Activated gamma-delta T cell treated with anti-CD3 and anti-CD28 coated beads, Interleukin-2, amount 50 U/mL, for 16 hours (primary cell): ENCODE measurements around the gene CENPV.
"Not testable (repeated sequence)": the region's sequence is repeated elsewhere in the genome, so short reads cannot be mapped to it uniquely, and the experiment has no call there.

Experiments used
- DNase-seq: peaks from one replicate; pipeline ENCODE4 v3.0.0-alpha.2; 2020; ENCODE audit warnings: low read depth

CENPV gene

GRCh38 chr17:16313139-16314090, 39.9 kb downstream of the CENPV start:
- DNase-seq: no peak

- DNase-seq: not testable (repeated sequence)
Observed at GRCh38 chr17:16312061-16312460, 41.2 kb downstream of the CENPV start.

GRCh38 chr17:16306211-16306610, 47.1 kb downstream of the CENPV start:
- DNase-seq: no peak

DNA sequence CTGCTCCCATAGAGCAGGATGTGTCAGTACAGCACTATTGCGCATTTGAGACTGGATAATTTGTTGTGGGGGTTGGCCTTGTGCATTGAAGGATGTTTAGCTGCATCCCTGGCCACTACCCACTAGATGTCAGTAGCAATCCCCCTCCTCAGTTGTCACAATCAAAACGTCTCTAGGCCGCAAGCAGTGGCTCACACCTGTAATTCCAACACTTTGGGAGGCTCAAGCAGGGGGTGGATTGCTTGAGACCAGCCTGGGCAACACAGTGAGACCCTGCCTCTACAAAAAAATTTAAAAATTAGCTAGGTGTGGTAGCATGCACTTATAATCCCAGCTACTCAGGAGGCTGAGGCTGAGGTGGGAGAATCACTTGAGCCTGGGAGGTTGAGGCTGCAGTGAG, 48.4 kb downstream of the CENPV start:
- no peak for DNase-seq

DNA sequence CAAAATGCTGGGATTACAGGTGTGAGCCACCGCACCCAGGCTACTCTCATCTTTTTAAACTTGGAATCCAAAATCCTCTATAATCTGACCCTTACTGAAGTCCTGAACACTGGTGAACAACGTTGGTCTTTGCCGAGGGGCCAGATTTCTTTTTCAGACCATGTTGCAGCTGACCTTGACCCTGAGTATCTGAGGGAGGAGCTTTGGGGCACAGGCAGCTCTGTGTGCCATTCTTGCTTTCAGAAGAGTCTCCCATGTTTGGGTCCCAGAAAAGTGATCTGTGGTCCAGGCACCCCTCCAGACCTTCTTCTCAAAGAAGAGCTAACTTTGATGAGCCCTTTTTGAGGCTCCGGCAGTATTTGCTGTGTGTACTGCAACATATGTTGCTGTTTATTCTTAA, 50.4 kb downstream of the CENPV start:
- DNase-seq: no peak

DNA sequence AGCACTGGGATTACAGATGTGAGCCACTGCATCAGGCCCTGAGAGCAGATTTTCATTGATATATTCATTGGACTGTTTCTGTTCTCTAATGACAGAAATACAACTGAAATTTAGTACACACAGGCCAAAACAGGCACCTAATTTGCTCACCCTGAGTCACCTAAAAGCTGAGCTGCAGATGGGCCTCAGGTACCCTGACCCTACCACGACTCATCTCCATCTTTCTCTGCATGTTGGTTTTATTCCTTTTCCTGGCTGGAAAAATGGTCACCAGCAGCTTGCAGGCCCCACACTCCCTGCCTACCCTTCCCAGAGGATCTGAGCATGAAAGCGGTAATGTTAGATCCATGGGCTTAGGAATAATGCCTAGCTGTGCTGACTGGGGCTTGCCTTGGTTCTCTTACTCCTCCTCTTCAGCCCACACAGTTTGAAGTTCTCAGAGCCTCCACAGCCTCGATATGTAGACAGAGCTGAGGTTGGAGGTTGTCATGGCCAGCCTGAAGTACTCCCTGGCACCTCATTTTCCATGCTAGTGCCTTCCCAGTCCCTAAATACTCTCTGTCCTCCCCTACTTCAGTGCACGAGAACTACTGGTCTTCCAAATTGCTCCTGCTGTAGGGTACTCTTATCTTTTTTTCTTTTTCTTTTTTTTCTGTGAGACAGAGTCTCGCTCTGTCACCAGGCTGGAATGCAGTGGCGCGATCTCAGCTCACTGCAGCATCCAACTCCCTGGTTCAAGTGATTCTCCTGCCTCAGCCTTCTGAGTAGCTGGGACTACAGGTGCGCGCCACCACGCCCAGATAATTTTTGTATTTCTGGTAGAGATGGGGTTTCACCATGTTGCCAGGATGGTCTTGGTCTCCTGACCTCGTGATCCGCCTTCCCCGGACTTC, 51.1 kb downstream of the CENPV start:
- no peak for DNase-seq

- DNase-seq: no peak
Observed at GRCh38 chr17:16300554-16300953, 52.7 kb downstream of the CENPV start.

DNA sequence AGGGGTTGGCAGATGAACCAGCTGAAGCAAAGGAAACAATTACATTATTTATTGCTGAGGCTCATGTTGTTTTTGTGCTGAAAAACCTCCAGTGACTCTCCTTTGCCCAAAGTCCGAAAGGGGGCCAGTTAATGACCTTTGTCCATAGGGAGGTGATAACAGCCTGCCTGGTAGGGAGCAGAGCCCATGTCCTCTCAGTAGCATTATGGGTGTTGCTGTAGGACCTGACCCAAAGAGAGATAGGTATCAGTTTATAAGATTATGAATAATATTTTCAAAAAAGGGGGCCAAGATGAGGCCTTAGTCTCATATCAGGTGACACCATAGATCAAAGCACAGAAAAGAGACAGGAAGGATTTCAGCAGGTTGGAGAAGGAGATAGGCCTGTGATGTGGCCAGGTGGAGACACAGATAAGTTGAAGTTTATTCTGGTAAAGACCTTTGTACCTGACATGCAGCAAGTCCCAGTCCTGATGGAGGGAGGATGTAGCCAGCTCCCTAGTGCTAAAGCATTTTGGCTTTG, 55.1 kb downstream of the CENPV start:
- no peak for DNase-seq

DNA sequence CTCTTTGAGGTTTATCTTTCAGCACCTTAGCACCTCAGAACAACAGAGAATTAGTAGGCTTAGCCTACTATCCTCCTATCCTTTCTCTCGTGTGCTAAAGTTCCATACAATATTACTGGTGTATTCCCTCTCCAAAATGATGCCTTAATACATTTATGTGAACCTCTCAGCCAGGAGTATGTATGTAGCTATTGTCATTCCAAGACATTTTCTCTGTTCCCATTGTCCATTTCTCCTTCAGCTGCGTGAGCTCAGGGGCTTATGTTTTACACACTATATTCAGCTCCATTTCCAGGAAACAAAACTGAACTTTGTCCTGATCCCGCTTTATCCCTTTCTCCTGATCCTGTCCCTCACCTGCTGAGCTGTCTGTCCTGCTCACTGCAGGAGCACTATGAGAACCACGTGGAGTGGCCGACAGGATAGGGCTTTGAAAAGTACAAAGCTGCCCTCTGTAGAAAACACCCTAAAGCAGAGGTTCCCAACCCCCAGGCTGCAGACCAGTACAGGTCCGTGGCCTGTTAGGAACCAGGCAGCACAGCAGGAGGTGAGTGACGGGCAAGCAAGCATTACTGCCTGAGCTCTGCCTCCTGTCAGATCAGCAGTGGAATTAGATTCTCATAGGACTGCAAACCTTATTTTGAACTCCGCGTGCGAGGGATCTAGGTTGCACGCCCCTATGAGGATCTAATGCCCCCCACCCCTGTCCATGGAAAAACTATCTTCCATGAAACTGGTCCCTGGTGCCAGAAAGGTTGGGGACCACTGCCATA, 55.7 kb downstream of the CENPV start:
- no peak for DNase-seq

GRCh38 chr17:16296072-16296471, 57.2 kb downstream of the CENPV start:
- DNase-seq: not testable (repeated sequence)

DNA sequence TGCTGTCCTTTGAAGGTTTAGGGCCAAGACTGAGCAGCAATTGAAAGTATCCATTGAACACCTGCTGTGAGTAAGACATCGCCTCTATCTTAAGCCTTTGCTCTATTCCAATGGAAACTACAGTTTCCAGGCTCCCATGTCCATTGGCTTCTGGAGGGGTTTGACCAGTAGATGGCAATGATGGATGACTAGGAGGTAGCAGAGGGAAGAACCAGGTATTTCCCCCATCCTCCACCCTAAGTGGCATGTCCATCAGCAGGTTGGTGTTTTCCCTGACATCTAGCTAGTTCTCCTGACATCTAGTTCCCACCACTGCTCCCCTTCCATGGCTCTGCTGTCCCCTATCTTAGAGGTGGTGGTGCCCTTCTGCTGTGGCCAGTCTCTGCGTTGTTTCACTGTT, 58.7 kb downstream of the CENPV start:
- DNase-seq: no peak

- DNase-seq: no peak
Observed at GRCh38 chr17:16293931-16294330, 59.3 kb downstream of the CENPV start.
